Measurements from ENCODE around the gene GXYLT1. TPM values are rescaled to one million over a fixed set of nuclear protein-coding genes. Genes with fewer than 3 reads are reported as not detected.

GXYLT1 gene
- total RNA-seq, 2 donors from 2014 or later = 9.3 to 11.1 TPM

- H3K9ac ChIP-seq (ENCODE audit: low read depth in 2 of 2, low read length in 2 of 2) = no peak overlapping the region
- no peaks in the 10 kb centered on the region for H3K36me3 ChIP-seq
- H3K4me3 ChIP-seq = no peak overlapping the region
- H3K27me3 ChIP-seq = no peaks in the 10 kb centered on the region
- no peaks in the 10 kb centered on the region for H3K4me1 ChIP-seq
- intact Hi-C loops (cut with DNase I) = no loop called here
- no peaks in the 10 kb centered on the region for H3K9me3 ChIP-seq
- no peak for DNase-seq
- H3K27ac ChIP-seq = no peak overlapping the region
- TF ChIP-seq CTCF (IDR thresholded peaks at IDR 0.05) = no peak
Observed at GRCh38 chr12:42187799-42188198, 43.1 kb upstream of the GXYLT1 start.

- TF ChIP-seq CTCF (IDR thresholded peaks at IDR 0.05) = no peak
- H3K9me3 ChIP-seq = no peaks in the 10 kb centered on the region
- H3K4me1 ChIP-seq = no peaks in the 10 kb centered on the region
- DNase-seq = no peak
- no peaks in the 10 kb centered on the region for H3K27me3 ChIP-seq
- no peak overlapping the region for H3K4me3 ChIP-seq
- intact Hi-C loops (cut with DNase I) = no loop called here
- H3K36me3 ChIP-seq = no peaks in the 10 kb centered on the region
- H3K9ac ChIP-seq (ENCODE audit: low read depth in 2 of 2, low read length in 2 of 2) = no peak overlapping the region
- no peak overlapping the region for H3K27ac ChIP-seq
Observed at GRCh38 chr12:42186793-42187192, 42.1 kb upstream of the GXYLT1 start.

- H3K9me3 ChIP-seq = no peaks in the 10 kb centered on the region
- intact Hi-C loops (cut with DNase I) = no loop called here
- no peaks in the 10 kb centered on the region for H3K4me1 ChIP-seq
- no peak overlapping the region for H3K9ac ChIP-seq (ENCODE audit: low read depth in 2 of 2, low read length in 2 of 2)
- no peaks in the 10 kb centered on the region for H3K36me3 ChIP-seq
- H3K27me3 ChIP-seq = no peaks in the 10 kb centered on the region
- no peak for DNase-seq
- no peak for TF ChIP-seq CTCF (IDR thresholded peaks at IDR 0.05)
- no peak overlapping the region for H3K4me3 ChIP-seq
- no peak overlapping the region for H3K27ac ChIP-seq
Observed at GRCh38 chr12:42182394-42182793, 37.7 kb upstream of the GXYLT1 start.

GRCh38 chr12:42180990-42181596 lies 36.4 kb upstream of the GXYLT1 start:
- Histone ChIP-seq H3K36me3 (no peaks in the 10 kb centered on the region), H3K9me3 (no peaks in the 10 kb centered on the region), H3K27ac (no peak overlapping the region), H3K9ac (ENCODE audit: low read depth in 2 of 2, low read length in 2 of 2) (no peak overlapping the region), H3K4me3 (no peak overlapping the region), H3K4me1 (no peaks in the 10 kb centered on the region), H3K27me3 (no peaks in the 10 kb centered on the region)
- TF ChIP-seq CTCF (IDR thresholded peaks at IDR 0.05) = no peak
- DNase-seq = no peak
- intact Hi-C loops (cut with DNase I) = no loop called here

- H3K4me1 ChIP-seq = no peaks in the 10 kb centered on the region
- no peaks in the 10 kb centered on the region for H3K9me3 ChIP-seq
- no peak overlapping the region for H3K4me3 ChIP-seq
- H3K9ac ChIP-seq (ENCODE audit: low read depth in 2 of 2, low read length in 2 of 2) = no peak overlapping the region
- no peaks in the 10 kb centered on the region for H3K27me3 ChIP-seq
- H3K36me3 ChIP-seq = no peaks in the 10 kb centered on the region
- no peak for TF ChIP-seq CTCF (IDR thresholded peaks at IDR 0.05)
- no peak overlapping the region for H3K27ac ChIP-seq
- no peak for DNase-seq
- intact Hi-C loops (cut with DNase I) = no loop called here
Observed at GRCh38 chr12:42178101-42178500, 33.4 kb upstream of the GXYLT1 start.

All from colonic mucosa (tissue), 4 donors.